Right atrium auricular region (tissue), 2 donors: ENCODE results near the gene ANKEF1. TPM values are rescaled to one million over a fixed set of nuclear protein-coding genes. Genes with fewer than 3 reads are reported as not detected.

Experiments
- DNase-seq: peaks from one replicate; pipeline ENCODE4 v3.0.0-alpha.2; 2019; ENCODE audit warnings: low spot score
- H3K27ac ChIP-seq, 2 donors: fragments of 200-600 bp; sonication (generic); 1 replicate in 1 of 2; 2 replicates in 1 of 2; pipeline ENCODE4 v1.5.1; 2016 to 2019
- H3K27me3 ChIP-seq, 2 donors: fragments of 200-600 bp; sonication (generic); one replicate each; pipeline versions ENCODE4 v1.5.1 to v1.6.0; 2017 to 2019
- H3K36me3 ChIP-seq: fragments of 200-600 bp; sonication (generic); one replicate; pipeline ENCODE4 v1.5.1; 2016
- H3K4me1 ChIP-seq, 2 donors: fragments of 200-600 bp; sonication (generic); one replicate each; pipeline versions ENCODE4 v1.5.1 to v1.6.0; 2017 to 2019
- H3K4me3 ChIP-seq, 2 donors: fragments of 200-600 bp; sonication (generic); 1 replicate in 1 of 2; 2 replicates in 1 of 2; pipeline ENCODE4 v1.5.1; 2017 to 2019; ENCODE audit warnings: mild to moderate bottlenecking in 1 of 2, moderate library complexity in 1 of 2
- H3K9me3 ChIP-seq, 2 donors: fragments of 200-600 bp; sonication (generic); one replicate each; pipeline ENCODE4 v1.5.1; 2019
- total RNA-seq, 2 donors: library from RNA; depleted of rRNA; stranded (reverse); fragments of >200 nt; gene quantifications; one replicate each; pipeline ENCODE4 v1.1.0, GENCODE V29; 2016
- TF ChIP-seq, protein P1 (sequence below), 2 donors: fragments of 200-600 bp; sonication (generic); IDR thresholded peaks; one replicate each; pipeline ENCODE4 v1.5.1; 2019; ENCODE audit warnings: antibody characterized with exemption in 2 of 2

ANKEF1 gene
- total RNA-seq, 2 donors from 2014 or later: 1.1 to 2.6 TPM

DNA sequence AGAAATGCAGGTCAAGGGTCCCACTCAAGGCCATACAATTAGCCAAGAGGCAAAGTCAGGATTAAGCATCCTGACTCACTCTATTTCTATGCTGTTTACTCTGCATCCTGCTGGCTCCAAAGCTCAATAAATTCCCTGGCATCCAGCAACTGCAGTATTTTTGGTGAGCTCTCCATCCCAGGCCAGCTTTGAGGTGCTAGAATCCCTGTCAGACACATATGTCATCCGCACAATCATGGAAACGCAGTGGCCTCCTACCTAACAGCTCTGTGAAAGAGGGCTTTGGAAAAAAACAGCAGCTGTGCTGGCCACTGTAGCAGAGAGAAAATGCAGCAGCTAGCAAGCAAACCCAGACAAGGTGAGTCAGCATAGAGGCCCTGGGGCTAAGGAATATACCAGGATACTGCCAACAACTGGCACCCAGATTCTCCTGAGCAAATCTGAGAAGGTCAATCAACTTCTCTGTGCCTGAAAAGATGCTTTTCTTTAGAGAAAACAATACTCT is 58.4 kb downstream of the ANKEF1 start:
- no peaks in the 10 kb centered on the region for H3K27me3 ChIP-seq
- no peak for DNase-seq
- TF ChIP-seq, protein P1, sequence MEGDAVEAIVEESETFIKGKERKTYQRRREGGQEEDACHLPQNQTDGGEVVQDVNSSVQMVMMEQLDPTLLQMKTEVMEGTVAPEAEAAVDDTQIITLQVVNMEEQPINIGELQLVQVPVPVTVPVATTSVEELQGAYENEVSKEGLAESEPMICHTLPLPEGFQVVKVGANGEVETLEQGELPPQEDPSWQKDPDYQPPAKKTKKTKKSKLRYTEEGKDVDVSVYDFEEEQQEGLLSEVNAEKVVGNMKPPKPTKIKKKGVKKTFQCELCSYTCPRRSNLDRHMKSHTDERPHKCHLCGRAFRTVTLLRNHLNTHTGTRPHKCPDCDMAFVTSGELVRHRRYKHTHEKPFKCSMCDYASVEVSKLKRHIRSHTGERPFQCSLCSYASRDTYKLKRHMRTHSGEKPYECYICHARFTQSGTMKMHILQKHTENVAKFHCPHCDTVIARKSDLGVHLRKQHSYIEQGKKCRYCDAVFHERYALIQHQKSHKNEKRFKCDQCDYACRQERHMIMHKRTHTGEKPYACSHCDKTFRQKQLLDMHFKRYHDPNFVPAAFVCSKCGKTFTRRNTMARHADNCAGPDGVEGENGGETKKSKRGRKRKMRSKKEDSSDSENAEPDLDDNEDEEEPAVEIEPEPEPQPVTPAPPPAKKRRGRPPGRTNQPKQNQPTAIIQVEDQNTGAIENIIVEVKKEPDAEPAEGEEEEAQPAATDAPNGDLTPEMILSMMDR (IDR thresholded peaks at IDR 0.05): no peak
- no peaks in the 10 kb centered on the region for H3K9me3 ChIP-seq
- no peak overlapping the region for H3K4me3 ChIP-seq
- H3K27ac ChIP-seq: peak overlapping the region in 1 of 2 donors; percentile 76
- H3K4me1 ChIP-seq: no peaks in the 10 kb centered on the region
- H3K36me3 ChIP-seq: no peaks in the 10 kb centered on the region

DNA sequence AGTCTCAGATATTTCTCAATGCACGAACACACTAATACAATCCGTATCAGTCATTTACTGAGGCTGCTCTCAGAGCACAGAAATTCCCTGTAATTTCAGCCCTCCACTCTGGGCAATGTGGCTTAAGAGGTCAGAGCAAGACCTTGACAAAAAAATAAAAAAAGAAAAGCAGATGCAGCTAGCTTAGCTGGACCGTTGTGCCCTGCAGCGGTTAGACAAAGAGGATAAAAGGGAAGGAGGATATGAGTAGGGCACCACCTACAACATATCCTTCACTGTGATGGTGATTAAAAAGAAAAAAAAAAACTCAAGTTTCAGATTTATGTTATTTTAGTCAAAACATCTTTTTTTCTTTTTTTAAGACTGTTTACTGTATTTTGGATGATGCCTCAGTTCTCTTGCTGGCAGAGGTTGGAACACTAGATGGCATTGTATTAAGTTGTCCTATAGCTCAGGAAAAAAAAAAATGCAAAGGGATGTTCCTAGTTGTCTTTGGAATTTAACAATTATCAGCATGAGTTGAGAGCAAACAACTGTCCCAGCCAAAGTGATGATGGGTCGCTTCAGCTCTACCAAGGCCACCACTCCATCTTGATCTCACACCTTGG is 59.9 kb downstream of the ANKEF1 start:
- Histone ChIP-seq H3K4me1 (no peaks in the 10 kb centered on the region), H3K36me3 (no peaks in the 10 kb centered on the region), H3K9me3 (no peaks in the 10 kb centered on the region), H3K27ac (no peak overlapping the region), H3K27me3 (no peaks in the 10 kb centered on the region), H3K4me3 (no peak overlapping the region)
- TF ChIP-seq, protein P1 (IDR thresholded peaks at IDR 0.05): no peak
- DNase-seq: no peak

DNA sequence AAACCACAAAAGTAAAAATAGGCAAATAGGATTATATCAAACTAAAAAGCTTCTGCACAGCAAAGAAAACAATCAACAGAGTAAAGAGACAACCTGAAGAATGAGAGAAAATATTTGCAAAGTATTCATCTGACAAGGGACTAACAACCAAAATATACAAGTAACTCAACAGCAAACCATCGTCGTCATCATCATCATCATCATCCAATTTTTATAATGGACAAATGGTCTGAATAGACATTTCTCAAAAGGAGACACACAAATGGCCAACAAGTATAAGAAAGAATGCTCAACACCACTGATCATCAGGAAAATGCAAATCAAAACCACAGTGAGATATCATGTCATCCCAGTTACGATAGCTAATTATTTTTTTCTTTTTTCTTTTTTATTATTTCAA is 62.0 kb downstream of the ANKEF1 start:
- H3K27me3 ChIP-seq: no peaks in the 10 kb centered on the region
- TF ChIP-seq, protein P1 (IDR thresholded peaks at IDR 0.05): no peak
- H3K4me1 ChIP-seq: no peaks in the 10 kb centered on the region
- no peaks in the 10 kb centered on the region for H3K36me3 ChIP-seq
- no peak overlapping the region for H3K27ac ChIP-seq
- no peak overlapping the region for H3K4me3 ChIP-seq
- no peak for DNase-seq
- no peaks in the 10 kb centered on the region for H3K9me3 ChIP-seq

DNA sequence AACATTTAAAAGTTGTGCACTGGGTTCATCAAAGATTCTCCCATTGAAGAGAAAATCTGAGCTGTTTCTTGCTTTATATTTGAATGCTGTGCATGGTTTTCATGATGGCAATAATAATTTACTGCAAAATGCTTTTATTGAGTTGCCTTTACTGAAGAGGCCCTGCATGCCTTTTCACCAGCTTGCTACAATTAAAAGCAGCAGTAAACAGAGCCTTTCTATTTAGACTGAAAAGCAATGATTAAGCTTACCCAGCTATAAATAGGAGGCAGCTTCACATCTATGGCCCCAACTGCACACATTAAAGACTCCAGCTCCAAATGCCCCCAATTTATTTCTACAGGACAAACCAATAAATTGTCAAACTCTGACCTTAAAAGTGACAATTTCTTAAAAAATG is 70.3 kb downstream of the ANKEF1 start:
- Histone ChIP-seq H3K4me3 (no peak overlapping the region), H3K27ac (no peak overlapping the region), H3K4me1 (no peaks in the 10 kb centered on the region), H3K36me3 (no peaks in the 10 kb centered on the region), H3K9me3 (peaks cover 0 to 7% of the 10 kb centered on the region in 2 donors), H3K27me3 (no peaks in the 10 kb centered on the region)
- TF ChIP-seq, protein P1 (IDR thresholded peaks at IDR 0.05): no peak
- no peak for DNase-seq

Other genes with a start within 250 kb of the ANKEF1 start
- gene PAK5, start 195.9 kb upstream of the ANKEF1 start, total RNA-seq: under 1 TPM in 1 of 2 donors, not detected in 1; 0.12 TPM
- 1 to 10 TPM in 1 of 2 donors, under 1 TPM in 1; 0.74 to 9.3 TPM for gene SNAP25, start 183.8 kb downstream of the ANKEF1 start, total RNA-seq